ENCODE measurements around the gene FZD1. TPM values are rescaled to one million over a fixed set of nuclear protein-coding genes. Genes with fewer than 3 reads are reported as not detected.

The FZD1 gene
- total and polyA plus RNA-seq, 2 of the 13 experiments (the other 11 are each of a cell fraction or from before 2014, with no cell fraction given), result 0.22 to 0.80 TPM

DNA sequence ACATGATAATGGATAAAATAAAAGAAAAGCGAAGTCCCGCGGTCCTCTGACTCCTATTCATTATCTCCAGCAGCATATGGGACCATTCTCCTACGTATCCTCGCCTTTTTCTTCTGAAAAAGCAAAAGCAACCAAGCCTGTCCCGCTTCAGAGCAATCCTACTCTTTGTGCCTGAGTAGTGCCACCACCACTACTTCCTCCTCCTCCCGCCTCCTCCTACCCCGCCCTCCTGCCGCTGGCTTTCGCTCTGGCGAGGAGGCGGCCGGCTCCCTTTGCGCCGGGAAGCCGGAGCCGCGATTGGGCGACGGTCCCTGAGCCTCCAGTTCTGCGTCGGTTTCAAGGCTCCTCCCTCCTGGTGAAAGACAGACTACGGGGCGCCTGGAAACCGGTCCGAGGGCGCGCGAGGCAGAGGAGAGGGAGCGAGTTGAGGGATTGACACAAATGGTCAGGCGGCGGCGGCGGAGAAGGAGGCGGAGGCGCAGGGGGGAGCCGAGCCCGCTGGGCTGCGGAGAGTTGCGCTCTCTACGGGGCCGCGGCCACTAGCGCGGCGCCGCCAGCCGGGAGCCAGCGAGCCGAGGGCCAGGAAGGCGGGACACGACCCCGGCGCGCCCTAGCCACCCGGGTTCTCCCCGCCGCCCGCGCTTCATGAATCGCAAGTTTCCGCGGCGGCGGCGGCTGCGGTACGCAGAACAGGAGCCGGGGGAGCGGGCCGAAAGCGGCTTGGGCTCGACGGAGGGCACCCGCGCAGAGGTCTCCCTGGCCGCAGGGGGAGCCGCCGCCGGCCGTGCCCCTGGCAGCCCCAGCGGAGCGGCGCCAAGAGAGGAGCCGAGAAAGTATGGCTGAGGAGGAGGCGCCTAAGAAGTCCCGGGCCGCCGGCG is at the start of gene FZD1 (continued):
- TF ChIP-seq, protein P1, sequence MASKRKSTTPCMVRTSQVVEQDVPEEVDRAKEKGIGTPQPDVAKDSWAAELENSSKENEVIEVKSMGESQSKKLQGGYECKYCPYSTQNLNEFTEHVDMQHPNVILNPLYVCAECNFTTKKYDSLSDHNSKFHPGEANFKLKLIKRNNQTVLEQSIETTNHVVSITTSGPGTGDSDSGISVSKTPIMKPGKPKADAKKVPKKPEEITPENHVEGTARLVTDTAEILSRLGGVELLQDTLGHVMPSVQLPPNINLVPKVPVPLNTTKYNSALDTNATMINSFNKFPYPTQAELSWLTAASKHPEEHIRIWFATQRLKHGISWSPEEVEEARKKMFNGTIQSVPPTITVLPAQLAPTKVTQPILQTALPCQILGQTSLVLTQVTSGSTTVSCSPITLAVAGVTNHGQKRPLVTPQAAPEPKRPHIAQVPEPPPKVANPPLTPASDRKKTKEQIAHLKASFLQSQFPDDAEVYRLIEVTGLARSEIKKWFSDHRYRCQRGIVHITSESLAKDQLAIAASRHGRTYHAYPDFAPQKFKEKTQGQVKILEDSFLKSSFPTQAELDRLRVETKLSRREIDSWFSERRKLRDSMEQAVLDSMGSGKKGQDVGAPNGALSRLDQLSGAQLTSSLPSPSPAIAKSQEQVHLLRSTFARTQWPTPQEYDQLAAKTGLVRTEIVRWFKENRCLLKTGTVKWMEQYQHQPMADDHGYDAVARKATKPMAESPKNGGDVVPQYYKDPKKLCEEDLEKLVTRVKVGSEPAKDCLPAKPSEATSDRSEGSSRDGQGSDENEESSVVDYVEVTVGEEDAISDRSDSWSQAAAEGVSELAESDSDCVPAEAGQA (IDR thresholded peaks at IDR 0.05; ENCODE audit: low read depth), result no peak
- TF ChIP-seq, protein P1 (CRISPR knock-in tag; IDR thresholded peaks at IDR 0.05; ENCODE audit: borderline replicate concordance), result no peak
- TF ChIP-seq SP140L (CRISPR knock-in tag; IDR thresholded peaks at IDR 0.05; ENCODE audit: borderline replicate concordance), result no peak
- TF ChIP-seq ZNF20 (CRISPR knock-in tag; IDR thresholded peaks at IDR 0.05), result no peak
- no peak for TF ChIP-seq ZFX (CRISPR knock-in tag; IDR thresholded peaks at IDR 0.05; ENCODE audit: low read depth)
- TF ChIP-seq PITX1 (CRISPR knock-in tag; IDR thresholded peaks at IDR 0.05), result peak; percentile 59; the same call in 1 of the 2 replicates
- TF ChIP-seq SIN3A (IDR thresholded peaks at IDR 0.05; ENCODE audit: borderline replicate concordance, low read depth, low read length), result no peak
- TF ChIP-seq ZNF563 (CRISPR knock-in tag; IDR thresholded peaks at IDR 0.05), result no peak; the same call in 1 of the 2 replicates
- TF ChIP-seq, protein P2, sequence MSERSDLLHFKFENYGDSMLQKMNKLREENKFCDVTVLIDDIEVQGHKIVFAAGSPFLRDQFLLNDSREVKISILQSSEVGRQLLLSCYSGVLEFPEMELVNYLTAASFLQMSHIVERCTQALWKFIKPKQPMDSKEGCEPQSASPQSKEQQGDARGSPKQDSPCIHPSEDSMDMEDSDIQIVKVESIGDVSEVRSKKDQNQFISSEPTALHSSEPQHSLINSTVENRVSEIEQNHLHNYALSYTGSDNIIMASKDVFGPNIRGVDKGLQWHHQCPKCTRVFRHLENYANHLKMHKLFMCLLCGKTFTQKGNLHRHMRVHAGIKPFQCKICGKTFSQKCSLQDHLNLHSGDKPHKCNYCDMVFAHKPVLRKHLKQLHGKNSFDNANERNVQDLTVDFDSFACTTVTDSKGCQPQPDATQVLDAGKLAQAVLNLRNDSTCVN (CRISPR knock-in tag; IDR thresholded peaks at IDR 0.05; ENCODE audit: borderline replicate concordance), result peak; percentile 28; the same call in 1 of the 2 replicates
- no peak for TF ChIP-seq ZBTB38 (CRISPR knock-in tag; IDR thresholded peaks at IDR 0.05)
- TF ChIP-seq, protein P3, sequence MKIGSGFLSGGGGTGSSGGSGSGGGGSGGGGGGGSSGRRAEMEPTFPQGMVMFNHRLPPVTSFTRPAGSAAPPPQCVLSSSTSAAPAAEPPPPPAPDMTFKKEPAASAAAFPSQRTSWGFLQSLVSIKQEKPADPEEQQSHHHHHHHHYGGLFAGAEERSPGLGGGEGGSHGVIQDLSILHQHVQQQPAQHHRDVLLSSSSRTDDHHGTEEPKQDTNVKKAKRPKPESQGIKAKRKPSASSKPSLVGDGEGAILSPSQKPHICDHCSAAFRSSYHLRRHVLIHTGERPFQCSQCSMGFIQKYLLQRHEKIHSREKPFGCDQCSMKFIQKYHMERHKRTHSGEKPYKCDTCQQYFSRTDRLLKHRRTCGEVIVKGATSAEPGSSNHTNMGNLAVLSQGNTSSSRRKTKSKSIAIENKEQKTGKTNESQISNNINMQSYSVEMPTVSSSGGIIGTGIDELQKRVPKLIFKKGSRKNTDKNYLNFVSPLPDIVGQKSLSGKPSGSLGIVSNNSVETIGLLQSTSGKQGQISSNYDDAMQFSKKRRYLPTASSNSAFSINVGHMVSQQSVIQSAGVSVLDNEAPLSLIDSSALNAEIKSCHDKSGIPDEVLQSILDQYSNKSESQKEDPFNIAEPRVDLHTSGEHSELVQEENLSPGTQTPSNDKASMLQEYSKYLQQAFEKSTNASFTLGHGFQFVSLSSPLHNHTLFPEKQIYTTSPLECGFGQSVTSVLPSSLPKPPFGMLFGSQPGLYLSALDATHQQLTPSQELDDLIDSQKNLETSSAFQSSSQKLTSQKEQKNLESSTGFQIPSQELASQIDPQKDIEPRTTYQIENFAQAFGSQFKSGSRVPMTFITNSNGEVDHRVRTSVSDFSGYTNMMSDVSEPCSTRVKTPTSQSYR (CRISPR knock-in tag; IDR thresholded peaks at IDR 0.05; ENCODE audit: borderline replicate concordance), result 0 out of 2 replicates have a peak, but pooled peaks have one; percentile 14
- TF ChIP-seq, protein P4, sequence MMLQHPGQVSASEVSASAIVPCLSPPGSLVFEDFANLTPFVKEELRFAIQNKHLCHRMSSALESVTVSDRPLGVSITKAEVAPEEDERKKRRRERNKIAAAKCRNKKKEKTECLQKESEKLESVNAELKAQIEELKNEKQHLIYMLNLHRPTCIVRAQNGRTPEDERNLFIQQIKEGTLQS (CRISPR knock-in tag; IDR thresholded peaks at IDR 0.05), result no peak
- TF ChIP-seq, protein P5, sequence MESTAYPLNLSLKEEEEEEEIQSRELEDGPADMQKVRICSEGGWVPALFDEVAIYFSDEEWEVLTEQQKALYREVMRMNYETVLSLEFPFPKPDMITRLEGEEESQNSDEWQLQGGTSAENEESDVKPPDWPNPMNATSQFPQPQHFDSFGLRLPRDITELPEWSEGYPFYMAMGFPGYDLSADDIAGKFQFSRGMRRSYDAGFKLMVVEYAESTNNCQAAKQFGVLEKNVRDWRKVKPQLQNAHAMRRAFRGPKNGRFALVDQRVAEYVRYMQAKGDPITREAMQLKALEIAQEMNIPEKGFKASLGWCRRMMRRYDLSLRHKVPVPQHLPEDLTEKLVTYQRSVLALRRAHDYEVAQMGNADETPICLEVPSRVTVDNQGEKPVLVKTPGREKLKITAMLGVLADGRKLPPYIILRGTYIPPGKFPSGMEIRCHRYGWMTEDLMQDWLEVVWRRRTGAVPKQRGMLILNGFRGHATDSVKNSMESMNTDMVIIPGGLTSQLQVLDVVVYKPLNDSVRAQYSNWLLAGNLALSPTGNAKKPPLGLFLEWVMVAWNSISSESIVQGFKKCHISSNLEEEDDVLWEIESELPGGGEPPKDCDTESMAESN (CRISPR knock-in tag; conservative IDR thresholded peaks at IDR 0.05), result peak; percentile 89
